Ishikawa (cell line): ENCODE data around the gene PTTG1IP.

ENCODE experiments used
- CEBPB ChIP-seq: IDR thresholded peaks from 2 replicates; pipeline ENCODE4 v1.6.1; 2012
- CREB1 ChIP-seq: IDR thresholded peaks from 2 replicates; pipeline ENCODE4 v1.6.1; 2012; ENCODE audit warnings: low read depth
- EGR1 ChIP-seq: IDR thresholded peaks from 2 replicates; pipeline ENCODE4 v1.6.1; 2012
- EP300 ChIP-seq: IDR thresholded peaks from 2 replicates; pipeline ENCODE4 v1.6.1; 2012; ENCODE audit warnings: borderline replicate concordance
- FOXM1 ChIP-seq: IDR thresholded peaks from 2 replicates; pipeline ENCODE4 v1.6.1; 2012; ENCODE audit warnings: low read depth, borderline replicate concordance
- NFIC ChIP-seq: IDR thresholded peaks from 2 replicates; pipeline ENCODE4 v1.6.1; 2012
- RAD21 ChIP-seq: IDR thresholded peaks from 2 replicates; pipeline ENCODE4 v1.6.1; 2012; ENCODE audit warnings: low read depth
- TAF1 ChIP-seq: IDR thresholded peaks from 2 replicates; pipeline ENCODE4 v1.6.1; 2012; ENCODE audit warnings: low read depth, mild to moderate bottlenecking
- TCF12 ChIP-seq: IDR thresholded peaks from 2 replicates; pipeline ENCODE4 v1.6.1; 2012; ENCODE audit warnings: low read depth
- TEAD4 ChIP-seq: IDR thresholded peaks from 2 replicates; pipeline ENCODE4 v1.6.1; 2012
- YY1 ChIP-seq: IDR thresholded peaks from 2 replicates; pipeline ENCODE4 v1.6.1; 2012; ENCODE audit warnings: low read depth
- ZBTB7A ChIP-seq: IDR thresholded peaks from 2 replicates; pipeline ENCODE4 v1.6.1; 2012; ENCODE audit warnings: low read depth
- TF ChIP-seq, protein P1 (sequence below): IDR thresholded peaks from 2 replicates; pipeline ENCODE4 v1.6.1; 2012
- TF ChIP-seq, protein P2 (sequence below): IDR thresholded peaks from 2 replicates; pipeline ENCODE4 v1.6.1; 2012
- TF ChIP-seq, protein P3 (sequence below): IDR thresholded peaks from 2 replicates; pipeline ENCODE4 v1.6.1; 2012; ENCODE audit warnings: low read depth, mild to moderate bottlenecking

PTTG1IP gene

DNA sequence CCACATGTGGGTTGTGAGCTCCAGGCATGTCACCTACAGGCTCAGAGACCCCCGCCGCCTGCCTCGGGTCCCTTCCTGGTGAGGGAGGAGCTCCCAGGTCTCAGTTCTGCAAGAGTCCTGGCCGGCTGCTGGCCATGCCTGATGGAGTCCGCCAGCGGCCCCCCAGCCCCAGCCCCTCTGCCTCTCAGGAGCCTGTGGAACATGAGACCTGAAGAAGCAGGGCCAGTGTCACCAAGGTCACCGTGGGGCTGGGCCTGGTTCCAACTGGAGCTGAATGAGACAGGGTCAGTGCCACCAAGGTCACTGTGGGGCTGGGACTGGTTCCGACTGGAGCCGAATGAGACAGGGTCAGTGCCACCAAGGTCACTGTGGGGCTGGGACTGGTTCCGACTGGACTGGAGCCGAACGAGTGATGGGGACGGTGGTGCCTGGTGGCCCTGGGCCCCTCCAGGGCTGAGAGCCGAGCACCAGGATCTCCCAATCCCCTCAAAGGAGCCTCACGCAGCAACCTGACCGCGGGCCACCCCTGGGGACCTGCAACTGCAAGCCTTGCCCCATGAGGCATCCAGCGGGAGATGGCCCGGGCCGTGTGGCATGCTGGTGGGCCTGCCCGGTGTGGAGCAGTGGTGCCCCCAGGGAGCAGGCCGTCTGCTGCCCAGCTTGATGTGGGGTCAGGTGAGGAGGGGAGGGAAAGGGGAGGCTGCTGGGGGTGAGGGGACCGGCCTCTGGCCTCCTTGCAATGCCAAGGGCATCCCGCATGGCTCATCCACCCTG lies 14.5 kb upstream of the PTTG1IP start:
- no peak for TF ChIP-seq EGR1
- TF ChIP-seq CEBPB, result no peak
- no peak for TF ChIP-seq YY1
- no peak for TF ChIP-seq RAD21
- TF ChIP-seq, protein P1, sequence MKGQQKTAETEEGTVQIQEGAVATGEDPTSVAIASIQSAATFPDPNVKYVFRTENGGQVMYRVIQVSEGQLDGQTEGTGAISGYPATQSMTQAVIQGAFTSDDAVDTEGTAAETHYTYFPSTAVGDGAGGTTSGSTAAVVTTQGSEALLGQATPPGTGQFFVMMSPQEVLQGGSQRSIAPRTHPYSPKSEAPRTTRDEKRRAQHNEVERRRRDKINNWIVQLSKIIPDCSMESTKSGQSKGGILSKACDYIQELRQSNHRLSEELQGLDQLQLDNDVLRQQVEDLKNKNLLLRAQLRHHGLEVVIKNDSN, result no peak
- TF ChIP-seq, protein P2, sequence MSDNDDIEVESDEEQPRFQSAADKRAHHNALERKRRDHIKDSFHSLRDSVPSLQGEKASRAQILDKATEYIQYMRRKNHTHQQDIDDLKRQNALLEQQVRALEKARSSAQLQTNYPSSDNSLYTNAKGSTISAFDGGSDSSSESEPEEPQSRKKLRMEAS, result no peak
- TF ChIP-seq CREB1, result no peak
- TF ChIP-seq TEAD4, result no peak

DNA sequence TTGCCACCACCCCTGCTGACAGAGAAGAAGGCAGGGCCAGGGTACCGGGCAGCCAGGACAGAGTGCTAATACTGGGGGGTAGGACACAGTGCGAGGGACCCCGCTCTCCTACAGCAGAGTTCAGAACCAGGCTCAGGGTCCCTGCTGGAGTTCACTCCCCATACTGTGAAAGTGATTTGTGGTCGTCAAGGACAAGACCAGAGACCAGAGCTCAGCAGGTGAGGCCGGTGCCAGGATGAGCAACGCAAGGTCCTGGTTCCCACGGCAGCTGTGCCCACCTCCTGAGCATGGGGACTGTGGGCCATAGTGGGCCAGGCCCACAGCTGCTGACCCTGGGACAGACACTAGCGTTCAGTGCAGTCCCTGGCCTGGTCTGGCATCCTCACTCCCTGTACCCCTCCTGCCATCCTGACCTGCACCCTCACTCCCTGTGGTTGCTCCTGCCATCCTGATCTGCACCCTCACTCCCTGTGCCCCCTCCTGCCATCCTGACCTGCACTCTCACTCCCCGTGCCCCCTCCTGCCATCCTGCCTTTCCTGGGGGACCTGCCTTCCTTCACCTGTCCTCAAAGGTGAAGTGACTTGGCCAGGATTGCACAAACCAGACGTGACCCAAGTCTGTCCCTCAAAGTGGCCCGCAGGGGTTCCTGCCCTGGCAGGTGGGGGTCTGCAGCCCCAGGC lies 13.8 kb upstream of the PTTG1IP start:
- TF ChIP-seq EGR1, result no peak
- TF ChIP-seq, protein P2, result no peak
- no peak for TF ChIP-seq RAD21

DNA sequence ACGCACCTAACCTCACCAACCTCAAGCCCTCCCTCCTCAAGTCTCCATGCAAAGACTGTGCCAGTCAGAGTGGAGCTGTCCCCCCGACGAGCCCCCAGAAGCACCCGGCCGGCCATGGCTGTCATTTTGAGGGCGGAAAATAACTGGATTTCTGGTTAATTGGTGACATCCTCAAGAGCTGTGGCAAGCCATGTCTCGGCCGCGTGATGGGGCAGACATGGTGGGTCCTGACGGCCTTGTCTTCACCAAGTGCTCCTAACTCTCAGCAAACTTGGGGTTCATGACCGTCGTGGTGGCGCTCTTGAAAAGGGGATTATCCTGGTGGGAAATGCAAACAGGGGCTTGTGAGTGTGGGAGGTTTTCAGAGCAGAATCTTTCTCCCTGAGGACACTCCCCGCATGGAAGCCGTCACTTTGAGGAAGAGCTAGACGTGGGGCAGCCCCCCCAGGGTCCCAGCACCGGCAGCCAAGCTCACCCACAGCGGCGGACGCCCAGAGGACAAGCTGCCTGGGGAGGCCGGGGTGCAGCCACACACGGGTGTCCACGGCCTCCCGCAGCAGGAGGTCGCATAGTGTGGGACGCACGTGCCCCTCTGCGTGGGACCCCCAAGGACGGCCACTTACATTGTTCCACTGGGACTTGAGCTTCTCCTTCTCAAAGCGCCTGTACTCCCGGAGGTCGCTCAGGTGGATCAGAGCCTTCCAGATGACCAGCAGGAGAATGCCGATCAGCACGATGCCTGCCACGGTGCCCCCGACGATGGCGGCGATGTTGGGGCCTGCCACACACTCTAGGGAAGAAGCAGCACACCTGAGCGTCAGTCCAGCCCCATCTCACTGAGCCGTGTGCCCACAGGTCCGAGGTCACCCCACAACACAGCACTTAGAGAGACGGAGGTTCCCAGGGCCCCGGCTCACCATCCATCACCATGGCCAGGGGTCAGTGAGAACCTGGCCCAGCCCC lies 12.9 kb upstream of the PTTG1IP start:
- no peak for TF ChIP-seq CEBPB

DNA sequence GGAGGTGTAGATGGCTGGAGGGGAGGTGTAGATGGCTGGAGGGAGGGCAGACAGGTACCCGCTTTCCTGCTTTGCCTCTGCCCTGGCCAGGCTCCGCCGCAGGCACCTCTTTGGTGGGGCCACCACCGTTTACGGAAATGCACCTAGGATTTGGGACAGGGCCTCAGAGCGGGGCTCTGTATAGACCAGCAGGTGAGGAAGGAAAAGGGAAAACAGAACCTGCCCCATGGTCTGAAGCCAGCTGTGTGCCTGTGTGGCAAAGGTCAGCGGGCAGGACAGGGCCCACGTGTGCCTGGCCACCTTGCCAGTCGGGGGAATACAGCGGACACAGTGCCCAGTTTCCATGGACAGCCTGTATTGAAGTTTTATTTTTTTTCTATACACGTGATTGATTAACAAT lies 12.1 kb upstream of the PTTG1IP start:
- TF ChIP-seq EGR1, result no peak
- no peak for TF ChIP-seq FOXM1
- TF ChIP-seq YY1, result no peak
- TF ChIP-seq TAF1, result no peak
- TF ChIP-seq NFIC, result no peak
- no peak for TF ChIP-seq RAD21
- TF ChIP-seq, protein P2, result no peak
- TF ChIP-seq, protein P1, result no peak
- no peak for TF ChIP-seq CREB1
- TF ChIP-seq EP300, result no peak
- no peak for TF ChIP-seq TCF12
- TF ChIP-seq TEAD4, result no peak
- no peak for TF ChIP-seq ZBTB7A
- TF ChIP-seq, protein P3, sequence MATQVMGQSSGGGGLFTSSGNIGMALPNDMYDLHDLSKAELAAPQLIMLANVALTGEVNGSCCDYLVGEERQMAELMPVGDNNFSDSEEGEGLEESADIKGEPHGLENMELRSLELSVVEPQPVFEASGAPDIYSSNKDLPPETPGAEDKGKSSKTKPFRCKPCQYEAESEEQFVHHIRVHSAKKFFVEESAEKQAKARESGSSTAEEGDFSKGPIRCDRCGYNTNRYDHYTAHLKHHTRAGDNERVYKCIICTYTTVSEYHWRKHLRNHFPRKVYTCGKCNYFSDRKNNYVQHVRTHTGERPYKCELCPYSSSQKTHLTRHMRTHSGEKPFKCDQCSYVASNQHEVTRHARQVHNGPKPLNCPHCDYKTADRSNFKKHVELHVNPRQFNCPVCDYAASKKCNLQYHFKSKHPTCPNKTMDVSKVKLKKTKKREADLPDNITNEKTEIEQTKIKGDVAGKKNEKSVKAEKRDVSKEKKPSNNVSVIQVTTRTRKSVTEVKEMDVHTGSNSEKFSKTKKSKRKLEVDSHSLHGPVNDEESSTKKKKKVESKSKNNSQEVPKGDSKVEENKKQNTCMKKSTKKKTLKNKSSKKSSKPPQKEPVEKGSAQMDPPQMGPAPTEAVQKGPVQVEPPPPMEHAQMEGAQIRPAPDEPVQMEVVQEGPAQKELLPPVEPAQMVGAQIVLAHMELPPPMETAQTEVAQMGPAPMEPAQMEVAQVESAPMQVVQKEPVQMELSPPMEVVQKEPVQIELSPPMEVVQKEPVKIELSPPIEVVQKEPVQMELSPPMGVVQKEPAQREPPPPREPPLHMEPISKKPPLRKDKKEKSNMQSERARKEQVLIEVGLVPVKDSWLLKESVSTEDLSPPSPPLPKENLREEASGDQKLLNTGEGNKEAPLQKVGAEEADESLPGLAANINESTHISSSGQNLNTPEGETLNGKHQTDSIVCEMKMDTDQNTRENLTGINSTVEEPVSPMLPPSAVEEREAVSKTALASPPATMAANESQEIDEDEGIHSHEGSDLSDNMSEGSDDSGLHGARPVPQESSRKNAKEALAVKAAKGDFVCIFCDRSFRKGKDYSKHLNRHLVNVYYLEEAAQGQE, result no peak
- no peak for TF ChIP-seq CEBPB

DNA sequence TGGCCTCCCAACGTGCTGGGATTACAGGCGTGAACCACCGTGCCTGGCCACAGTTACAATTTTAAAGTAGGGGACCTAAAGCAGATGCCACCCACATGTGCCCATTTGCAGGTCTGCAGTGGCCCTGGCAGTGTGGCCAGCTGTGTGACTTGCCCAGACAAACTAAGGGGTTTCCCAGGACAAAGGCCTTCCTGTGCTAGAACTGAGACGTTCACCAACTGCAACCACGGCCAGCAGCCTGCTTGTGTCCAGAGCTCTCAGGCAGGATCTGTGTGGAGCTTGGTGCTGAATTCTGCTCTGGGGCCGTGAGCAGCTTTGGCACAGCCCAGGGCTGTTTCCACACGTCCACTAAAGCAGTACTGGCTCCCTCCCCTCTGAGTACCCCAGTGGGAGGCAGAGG lies 10.6 kb upstream of the PTTG1IP start:
- TF ChIP-seq NFIC (no peak), TEAD4 (no peak)
- TF ChIP-seq, protein P2, result no peak

DNA sequence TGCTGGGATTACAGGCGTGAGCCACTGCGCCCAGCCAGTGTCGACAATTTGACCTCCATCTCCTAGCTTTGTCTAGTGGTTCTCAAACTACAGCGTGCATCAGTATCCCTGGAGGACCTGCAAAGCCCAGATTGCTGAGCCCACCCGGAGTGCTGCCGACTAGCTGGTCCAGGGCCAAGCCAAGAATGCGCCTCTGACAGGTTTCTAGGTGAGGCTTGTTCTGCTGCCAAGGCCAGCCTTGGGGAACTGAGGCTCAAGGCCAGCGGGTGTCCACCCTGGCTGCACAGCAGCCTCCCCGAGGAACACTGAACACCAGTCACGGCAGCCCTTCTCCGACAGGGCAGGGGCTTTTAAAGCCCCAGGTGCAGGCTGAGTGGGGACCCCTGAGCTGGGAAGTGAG lies 9.8 kb upstream of the PTTG1IP start:
- TF ChIP-seq TAF1 (no peak), TEAD4 (no peak), RAD21 (no peak), ZBTB7A (no peak), CREB1 (no peak), EGR1 (no peak), FOXM1 (no peak), EP300 (no peak), YY1 (no peak), TCF12 (no peak)
- TF ChIP-seq, protein P2, result no peak
- TF ChIP-seq, protein P1, result no peak
- TF ChIP-seq, protein P3, result no peak
